ENCODE data around the gene PACC1.
A peak's percentile ranks its signal among the peaks of the same experiment; 100 is the strongest.

Gene PACC1

GRCh38 chr1:212437179-212437798, 22.6 kb upstream of the PACC1 start:
- DNase-seq, result no peak

GRCh38 chr1:212434992-212435391, 20.3 kb upstream of the PACC1 start:
- no peak for DNase-seq

GRCh38 chr1:212433577-212434462, 19.1 kb upstream of the PACC1 start:
- DNase-seq, result no peak

- peak; percentile 86 for DNase-seq
Observed at GRCh38 chr1:212432661-212433576, 18.2 kb upstream of the PACC1 start, which contains the start of gene NENF. Gene NENF (plus strand): TSS chr1:212432920. CDS start chr1:212432944, 24 bp downstream.

- DNase-seq, result peak; percentile 4
Observed at GRCh38 chr1:212432272-212432660, 17.6 kb upstream of the PACC1 start.

- no peak for DNase-seq
Observed at GRCh38 chr1:212431644-212432043, 17.0 kb upstream of the PACC1 start.

- DNase-seq, result no peak
Observed at GRCh38 chr1:212430955-212431394, 16.3 kb upstream of the PACC1 start.

- DNase-seq, result peak; percentile 72
Observed at GRCh38 chr1:212430416-212430815, 15.7 kb upstream of the PACC1 start.

GRCh38 chr1:212428496-212428895, 13.8 kb upstream of the PACC1 start:
- DNase-seq, result no peak

- no peak for DNase-seq
Observed at GRCh38 chr1:212423879-212424278, 9.2 kb upstream of the PACC1 start.

- no peak for DNase-seq
Observed at GRCh38 chr1:212421165-212421564, 6.5 kb upstream of the PACC1 start.

GRCh38 chr1:212415107-212415841, 588 bp upstream of the PACC1 start:
- no peak for DNase-seq

- DNase-seq, result peak; percentile 9
Observed at GRCh38 chr1:212413902-212414327, 771 bp downstream of the PACC1 start.

GRCh38 chr1:212412374-212412773, 2.3 kb downstream of the PACC1 start:
- no peak for DNase-seq

GRCh38 chr1:212410231-212410820, 4.4 kb downstream of the PACC1 start:
- DNase-seq, result no peak

- no peak for DNase-seq
Observed at GRCh38 chr1:212402666-212403321, 11.9 kb downstream of the PACC1 start.

GRCh38 chr1:212401838-212402582, 12.7 kb downstream of the PACC1 start:
- peak; percentile 47 for DNase-seq

GRCh38 chr1:212401042-212401441, 13.6 kb downstream of the PACC1 start:
- DNase-seq, result no peak

- DNase-seq, result no peak
Observed at GRCh38 chr1:212397171-212397570, 17.5 kb downstream of the PACC1 start.

GRCh38 chr1:212396638-212397037, 18.0 kb downstream of the PACC1 start:
- DNase-seq, result no peak
